SU-DHL-6 (cell line): ENCODE results near the gene INVS.

Experiments
- CTCF ChIP-seq: fragments of 200-600 bp; sonication (generic); IDR thresholded peaks from one replicate; pipeline ENCODE4 v1.5.1; 2017; ENCODE audit warnings: antibody characterized with exemption, mild to moderate bottlenecking, low read length, moderate library complexity; ENCODE audit not compliant: insufficient read depth, poor library complexity, severe bottlenecking
- EZH2phosphoT487 ChIP-seq: fragments of 200-600 bp; sonication (generic), shearing (Covaris generic); conservative IDR thresholded peaks from 2 replicates; pipeline ENCODE4 v1.6.1; 2018; ENCODE audit warnings: mild to moderate bottlenecking, antibody characterized with exemption, low read length, moderate library complexity, mixed read lengths

- no peak for TF ChIP-seq CTCF
- TF ChIP-seq EZH2phosphoT487 = no peak
Measured at GRCh38 chr9:100292414-100292813, 193.4 kb downstream of the INVS start.
